GM12878 (cell line): Measurements from ENCODE around the gene FHOD3. TPM values are rescaled to one million over a fixed set of nuclear protein-coding genes. Genes with fewer than 3 reads are reported as not detected.

Experiments used
- ATAC-seq: fragments of 200-7000 bp; cut with Tn5 transposase; 3 replicates; pipeline ENCODE4 v1.9.1; 2020; ENCODE audit warnings: mild to moderate bottlenecking, moderate library complexity
- BruUV-seq: library from RNA; stranded (reverse); fragments of 400-500 nt; replicated peaks from 2 replicates; lab custom pipeline; 2021; lab: Mats Ljungman, UMichigan
- CTCF ChIA-PET: fragments of 300-600 bp; sonication (Branson Sonifier 250); formaldehyde crosslinking; extraction: SDS; loops from one replicate; lab custom pipeline; 2021; ENCODE audit warnings: inconsistent platforms; lab: Yijun Ruan, JAX
- POLR2A ChIA-PET: fragments of 350-600 bp; formaldehyde crosslinking; extraction: SDS; loops from one replicate; lab custom pipeline; 2021; ENCODE audit warnings: inconsistent platforms; lab: Charles Lee
- RAD21 ChIA-PET: fragments of 300-600 bp; sonication (Branson Sonifier 250); formaldehyde crosslinking; loops from one replicate; lab custom pipeline; 2023; ENCODE audit warnings: antibody characterized with exemption; ENCODE audit not compliant: unreplicated experiment; lab: Charles Lee
- SMC1A ChIA-PET: fragments of 300-600 bp; sonication (Branson Sonifier 250); formaldehyde crosslinking; loops from one replicate; lab custom pipeline; 2023; ENCODE audit not compliant: unreplicated experiment, uncharacterized antibody; lab: Charles Lee
- DNase-seq: peaks from one replicate; pipeline ENCODE4 v3.0.0-alpha.2; 2011; ENCODE audit warnings: low read depth, low spot score
- FAIRE-seq: peaks from 3 replicates; lab custom pipeline; 2011; peaks lifted over from hg19 to GRCh38; lab: Jason Lieb, UNC
- H2AFZ ChIP-seq: 2 replicates; pipeline ENCODE4 v1.6.0; 2011; ENCODE audit warnings: low read depth, low read length, control low read depth; ENCODE audit not compliant: control insufficient read depth
- H3K27ac ChIP-seq: 2 replicates; pipeline ENCODE4 v1.5.1; 2011; ENCODE audit warnings: control low read depth; ENCODE audit not compliant: control insufficient read depth, insufficient read depth
- H3K27me3 ChIP-seq, 2 experiments: replicated peaks in 1 of 2; 2 replicates each; pipeline versions ENCODE4 v1.6.0 to v1.6.1; 2011; ENCODE audit warnings: low read length in 1 of 2; ENCODE audit not compliant: control insufficient read depth in 2 of 2, insufficient read depth in 2 of 2
- H3K36me3 ChIP-seq, 2 experiments: 2 replicates each; pipeline ENCODE4 v1.5.1; 2011; ENCODE audit warnings: low read length in 1 of 2; ENCODE audit not compliant: control insufficient read depth in 2 of 2, insufficient read depth in 2 of 2
- H3K4me1 ChIP-seq: 2 replicates; pipeline ENCODE4 v1.6.1; 2011; ENCODE audit warnings: mild to moderate bottlenecking, low read length, moderate library complexity, mixed read lengths; ENCODE audit not compliant: control insufficient read depth, insufficient read depth
- H3K4me2 ChIP-seq: 2 replicates; pipeline ENCODE4 v1.6.0; 2011; ENCODE audit warnings: control low read depth; ENCODE audit not compliant: control insufficient read depth, insufficient read depth
- H3K4me3 ChIP-seq: fragments of 200-600 bp; sonication (generic); 2 replicates; pipeline ENCODE4 v1.5.1; 2016
- H3K79me2 ChIP-seq: 2 replicates; pipeline ENCODE4 v1.6.0; 2011; ENCODE audit warnings: low read length; ENCODE audit not compliant: control insufficient read depth, insufficient read depth
- H3K9ac ChIP-seq: 2 replicates; pipeline ENCODE4 v1.8.0; 2011; ENCODE audit warnings: low read length, control low read depth, mixed read lengths; ENCODE audit not compliant: control insufficient read depth, insufficient read depth
- H3K9me3 ChIP-seq: replicated peaks from 3 replicates; pipeline ENCODE4 v1.5.1; 2011; ENCODE audit warnings: mild to moderate bottlenecking, low read length; ENCODE audit not compliant: control insufficient read depth, insufficient read depth
- H4K20me1 ChIP-seq: 2 replicates; pipeline ENCODE4 v1.6.0; 2011; ENCODE audit not compliant: control insufficient read depth, insufficient read depth
- CBX3 ChIP-seq: fragments of 200-600 bp; sonication (generic); IDR thresholded peaks from 2 replicates; pipeline ENCODE4 v1.6.1; 2016; ENCODE audit warnings: low read depth, borderline replicate concordance
- KAT2A ChIP-seq: conservative IDR thresholded peaks from 2 replicates; pipeline ENCODE4 v1.6.1; 2011; ENCODE audit warnings: low read depth, low read length; ENCODE audit not compliant: control insufficient read depth
- KLF5 ChIP-seq: fragments of 450-650 bp; IDR thresholded peaks from 2 replicates; pipeline ENCODE4 v1.6.1; 2014; ENCODE audit warnings: mild to moderate bottlenecking; ENCODE audit not compliant: partially characterized antibody
- MTA3 ChIP-seq: IDR thresholded peaks from 2 replicates; pipeline ENCODE4 v1.6.1; 2012; ENCODE audit warnings: low read length, inconsistent platforms, borderline replicate concordance
- NFYA ChIP-seq: IDR thresholded peaks from 2 replicates; pipeline ENCODE4 v1.6.1; 2011; ENCODE audit warnings: low read depth, mild to moderate bottlenecking, low read length, improper control_type of control experiment, borderline replicate concordance
- NFYB ChIP-seq: IDR thresholded peaks from 2 replicates; pipeline ENCODE4 v1.6.1; 2011; ENCODE audit warnings: low read depth, mild to moderate bottlenecking, low read length, improper control_type of control experiment, moderate library complexity; ENCODE audit not compliant: insufficient read depth
- ZNF207 ChIP-seq: fragments of 450-650 bp; IDR thresholded peaks from 2 replicates; pipeline ENCODE4 v1.6.1; 2014; ENCODE audit warnings: antibody characterized with exemption, mild to moderate bottlenecking, borderline replicate concordance
- WGBS: methylation state at CpG from one replicate; pipeline ENCODE4 v1.1.6; 2016; ENCODE audit warnings: low lambda C conversion rate; ENCODE audit not compliant: insufficient replicate concordance, insufficient coverage; ENCODE audit errors: missing lambda C conversion rate; 5-methylcytosine and 5-hydroxymethylcytosine counted together
- in situ Hi-C: fragments of 300-500 bp; cut with MboI; formaldehyde crosslinking; loops from 9 replicates; pipeline ENCODE4 v1.14.3; 2018; ENCODE audit warnings: mixed read lengths
- intact Hi-C: fragments of 100-400 bp; cut with micrococcal nuclease; formaldehyde crosslinking; loops from one replicate; pipeline ENCODE4 v1.14.2; 2022; ENCODE audit not compliant: unreplicated experiment
- polyA plus RNA-seq, 11 experiments: library from polyadenylated mRNA; depleted of rRNA in 4 of 11; unstranded in 6 of 11; stranded (reverse) in 5 of 11; fragments of >200 nt; fragmentation: Nextera tagmentation in 4 of 11; fragmentation: Illumina TruSeq in 1 of 11; extraction: Ambion mirVana in 4 of 11; extraction: Trizol in 1 of 11; gene quantifications; 1 replicate in 1 of 11; 2 replicates in 10 of 11; pipeline versions ENCODE4 v1.2.1 to v1.2.3, GENCODE V29; 2011 to 2016; ENCODE audit warnings: inconsistent platforms in 2 of 11, missing spikeins in 2 of 11, low read depth in 1 of 11
- total RNA-seq, 4 experiments: library from RNA; depleted of rRNA in 3 of 4; stranded (reverse); fragments of >200 nt in 3 of 4; fragmentation: Illumina TruSeq in 1 of 4; extraction: Trizol in 1 of 4; gene quantifications; 2 replicates each; pipeline versions ENCODE4 v1.2.1 to v1.2.3, GENCODE V29; 2013 to 2021
- TF ChIP-seq, protein P1 (sequence below): fragments of 450-650 bp; IDR thresholded peaks from 2 replicates; pipeline ENCODE4 v1.6.1; 2017; ENCODE audit warnings: mild to moderate bottlenecking, low read depth, inconsistent platforms; ENCODE audit not compliant: poor library complexity, severe bottlenecking

FHOD3 gene
- total and polyA plus RNA-seq, 10 of the 15 experiments (the other 5 are each of a cell fraction or from before 2014, with no cell fraction given) = 0.77 to 26.7 (median 10.4) TPM

DNA sequence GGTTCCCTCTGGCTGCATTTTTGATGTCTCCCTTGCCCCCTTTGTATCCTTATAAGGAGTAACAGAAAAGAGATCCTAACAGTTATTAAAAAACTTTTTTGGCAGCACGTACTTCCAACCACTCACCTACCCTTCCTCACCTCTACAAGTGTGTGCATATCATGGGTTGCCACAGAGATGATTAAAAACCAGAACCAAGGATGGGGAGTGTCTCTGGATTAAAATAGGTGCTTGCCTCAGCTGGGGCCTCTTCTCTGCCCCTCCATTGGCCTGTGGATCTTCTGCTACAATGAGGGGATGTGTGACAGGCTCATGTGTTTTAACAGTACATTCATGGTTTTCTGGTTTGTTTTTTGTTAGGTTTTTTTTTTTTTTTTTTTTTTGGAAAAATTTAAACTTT is 160.8 kb downstream of the FHOD3 start:
- Histone ChIP-seq H3K4me1 (no peaks in the 10 kb centered on the region), H3K27ac (no peak overlapping the region), H4K20me1 (no peaks in the 10 kb centered on the region), H3K36me3 (no peaks in the 10 kb centered on the region; a peak in 1 of 4 replicates), H3K4me2 (no peak overlapping the region), H3K9ac (no peak overlapping the region), H3K79me2 (no peaks in the 10 kb centered on the region), H3K27me3 (no peaks in the 10 kb centered on the region), H3K9me3 (no peaks in the 10 kb centered on the region), H3K4me3 (no peak overlapping the region), H2AFZ (no peak overlapping the region)
- no peak for TF ChIP-seq MTA3
- TF ChIP-seq NFYA = no peak
- TF ChIP-seq CBX3 = no peak
- TF ChIP-seq, protein P1, sequence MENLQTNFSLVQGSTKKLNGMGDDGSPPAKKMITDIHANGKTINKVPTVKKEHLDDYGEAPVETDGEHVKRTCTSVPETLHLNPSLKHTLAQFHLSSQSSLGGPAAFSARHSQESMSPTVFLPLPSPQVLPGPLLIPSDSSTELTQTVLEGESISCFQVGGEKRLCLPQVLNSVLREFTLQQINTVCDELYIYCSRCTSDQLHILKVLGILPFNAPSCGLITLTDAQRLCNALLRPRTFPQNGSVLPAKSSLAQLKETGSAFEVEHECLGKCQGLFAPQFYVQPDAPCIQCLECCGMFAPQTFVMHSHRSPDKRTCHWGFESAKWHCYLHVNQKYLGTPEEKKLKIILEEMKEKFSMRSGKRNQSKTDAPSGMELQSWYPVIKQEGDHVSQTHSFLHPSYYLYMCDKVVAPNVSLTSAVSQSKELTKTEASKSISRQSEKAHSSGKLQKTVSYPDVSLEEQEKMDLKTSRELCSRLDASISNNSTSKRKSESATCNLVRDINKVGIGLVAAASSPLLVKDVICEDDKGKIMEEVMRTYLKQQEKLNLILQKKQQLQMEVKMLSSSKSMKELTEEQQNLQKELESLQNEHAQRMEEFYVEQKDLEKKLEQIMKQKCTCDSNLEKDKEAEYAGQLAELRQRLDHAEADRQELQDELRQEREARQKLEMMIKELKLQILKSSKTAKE = no peak
- no peak for TF ChIP-seq NFYB
- TF ChIP-seq ZNF207 = no peak
- no peak for TF ChIP-seq KLF5
- no peak for TF ChIP-seq KAT2A
- 31% methylated on average over 1 of the region's 1 CpG for WGBS
- ChIA-PET RAD21 (interaction anchor here (0.7 to 3.6 kb wide), 5 partner anchors 8 to 97 kb away, joined by 3 to 21 read pairs (median 8); no protein-coding TSS in a partner anchor), POLR2A (interaction anchor here (0.6 to 1.5 kb wide), 5 partner anchors 16 to 113 kb away, joined by 3 to 6 read pairs (median 4); no protein-coding TSS in a partner anchor), CTCF (interaction anchor here (1.7 to 2.0 kb wide), 4 partner anchors 10 to 114 kb away, joined by 4 to 11 read pairs (median 8); no protein-coding TSS in a partner anchor), SMC1A (interaction anchor here (0.9 to 2.3 kb wide), 7 partner anchors 9 to 114 kb away, joined by 3 to 17 read pairs (median 4); no protein-coding TSS in a partner anchor)
- DNase-seq (no peak), ATAC-seq (no peak), FAIRE-seq (no peak)
- no TSS peak for BruUV-seq
- in situ Hi-C loops = no loop called here
- intact Hi-C loops = loop anchor here (10.0 kb wide), 1 partner anchor 64 kb away; no protein-coding TSS in a partner anchor
